ENCODE data around the gene HTR3C. TPM values are rescaled to one million over a fixed set of nuclear protein-coding genes. Genes with fewer than 3 reads are reported as not detected.
A peak's percentile ranks its signal among the peaks of the same experiment; 100 is the strongest.
"Not testable (repeated sequence)": the region's sequence is repeated elsewhere in the genome, so short reads cannot be mapped to it uniquely, and the experiment has no call there.

Gene HTR3C
- total RNA-seq, 1 donor from 2014 or later: not detected

DNA sequence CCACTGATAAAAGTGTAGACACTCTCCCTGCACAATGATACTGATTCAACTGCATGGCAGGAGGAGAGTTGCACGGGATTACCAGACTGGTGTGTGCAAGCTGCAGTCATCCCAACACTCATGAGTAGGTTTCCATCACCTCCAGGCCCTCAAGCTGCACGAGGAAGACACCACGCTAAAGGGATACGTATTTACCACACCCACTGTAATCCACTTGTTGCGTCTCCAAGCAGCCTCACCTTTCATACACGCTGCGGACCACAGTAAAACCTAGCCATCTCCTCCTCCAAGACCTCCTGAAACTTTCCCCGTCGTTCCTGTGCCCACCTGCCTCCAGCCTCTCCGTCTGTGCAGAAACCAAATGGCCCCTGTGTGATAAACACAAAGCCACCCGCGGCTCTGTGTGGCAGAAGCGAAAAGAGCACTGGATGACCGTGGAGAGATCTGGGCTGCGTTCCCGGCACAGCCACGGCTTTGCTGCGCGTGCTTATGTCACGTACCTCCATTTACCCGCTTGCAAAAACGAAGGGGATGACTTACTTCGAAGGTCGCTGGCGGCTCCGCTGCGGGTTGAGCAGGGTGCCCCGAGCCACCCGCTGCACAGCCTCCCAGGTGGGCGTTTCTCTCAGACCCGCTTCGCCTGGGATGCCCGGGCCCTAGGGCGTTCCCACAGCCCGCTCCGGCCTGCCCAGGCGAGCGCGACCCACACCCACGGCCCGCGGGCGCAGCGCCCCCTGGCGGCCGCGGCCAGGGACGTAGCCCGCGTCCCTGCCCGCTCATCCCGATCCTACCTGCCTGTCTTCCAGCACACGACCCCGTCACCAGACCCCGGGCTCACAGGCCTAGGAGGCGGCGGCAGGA, 35.8 kb upstream of the HTR3C start:
- Mint-ChIP-seq H3K36me3 (ENCODE audit: unreplicated experiment) (peaks cover 9% of the 10 kb centered on the region), H3K9me3 (ENCODE audit: unreplicated experiment) (no peaks in the 10 kb centered on the region), H3K4me3 (ENCODE audit: unreplicated experiment) (peak overlapping the region; percentile 99), H3K27me3 (ENCODE audit: unreplicated experiment) (peaks cover 10% of the 10 kb centered on the region), H3K27ac (ENCODE audit: unreplicated experiment) (peak overlapping the region; percentile 89), H3K4me1 (ENCODE audit: unreplicated experiment) (peaks cover 29% of the 10 kb centered on the region)
- TF ChIP-seq, protein P1, sequence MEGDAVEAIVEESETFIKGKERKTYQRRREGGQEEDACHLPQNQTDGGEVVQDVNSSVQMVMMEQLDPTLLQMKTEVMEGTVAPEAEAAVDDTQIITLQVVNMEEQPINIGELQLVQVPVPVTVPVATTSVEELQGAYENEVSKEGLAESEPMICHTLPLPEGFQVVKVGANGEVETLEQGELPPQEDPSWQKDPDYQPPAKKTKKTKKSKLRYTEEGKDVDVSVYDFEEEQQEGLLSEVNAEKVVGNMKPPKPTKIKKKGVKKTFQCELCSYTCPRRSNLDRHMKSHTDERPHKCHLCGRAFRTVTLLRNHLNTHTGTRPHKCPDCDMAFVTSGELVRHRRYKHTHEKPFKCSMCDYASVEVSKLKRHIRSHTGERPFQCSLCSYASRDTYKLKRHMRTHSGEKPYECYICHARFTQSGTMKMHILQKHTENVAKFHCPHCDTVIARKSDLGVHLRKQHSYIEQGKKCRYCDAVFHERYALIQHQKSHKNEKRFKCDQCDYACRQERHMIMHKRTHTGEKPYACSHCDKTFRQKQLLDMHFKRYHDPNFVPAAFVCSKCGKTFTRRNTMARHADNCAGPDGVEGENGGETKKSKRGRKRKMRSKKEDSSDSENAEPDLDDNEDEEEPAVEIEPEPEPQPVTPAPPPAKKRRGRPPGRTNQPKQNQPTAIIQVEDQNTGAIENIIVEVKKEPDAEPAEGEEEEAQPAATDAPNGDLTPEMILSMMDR (IDR thresholded peaks at IDR 0.05): peak; percentile 98
- peak; percentile 89 for DNase-seq (ENCODE audit: extremely low spot score, unreplicated experiment)

DNA sequence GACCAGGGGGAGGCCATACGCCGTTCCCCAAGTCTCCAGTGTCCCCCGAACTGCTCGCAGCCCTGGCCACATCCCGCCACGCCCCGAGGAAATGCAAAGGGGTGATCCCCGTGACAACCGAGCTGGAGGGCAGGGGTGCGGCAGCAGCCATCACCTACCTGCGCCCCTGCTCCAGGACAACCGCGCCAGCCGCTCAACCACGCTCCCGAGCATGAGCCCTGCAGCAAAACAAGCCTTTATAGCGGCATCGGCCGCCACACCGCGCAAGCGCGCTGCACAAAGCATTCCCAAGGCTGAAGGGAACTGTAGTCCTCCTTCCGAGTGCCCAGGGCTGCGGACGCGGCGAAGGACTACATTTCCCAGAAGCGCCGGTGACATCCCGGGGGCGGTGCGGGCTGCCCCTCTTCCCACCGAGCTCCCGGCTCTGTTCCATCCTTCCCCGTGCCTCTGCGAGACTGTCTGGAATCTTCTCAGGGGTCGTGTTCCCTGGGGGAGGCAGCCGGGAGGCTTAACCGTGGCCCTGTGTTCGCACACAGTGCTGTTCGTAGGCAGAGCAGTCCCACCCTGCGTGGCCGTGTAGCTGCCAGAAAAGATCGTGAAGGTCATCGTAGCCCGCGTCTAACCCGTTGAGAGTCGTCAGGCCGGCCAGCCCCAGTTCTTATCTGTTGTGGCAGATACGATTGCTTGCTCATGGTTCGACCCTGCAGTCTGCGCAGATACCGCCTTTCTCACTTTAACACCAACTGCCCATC, 35.0 kb upstream of the HTR3C start, which contains the start of gene ABCC5:
Gene ABCC5, minus strand, starts transcription at position 213 of the 752 bp plus-strand sequence. CDS start 3,492 bp downstream, outside the sequence.
- DNase-seq (ENCODE audit: extremely low spot score, unreplicated experiment): peak; percentile 96
- Mint-ChIP-seq H3K4me3 (ENCODE audit: unreplicated experiment) (peak within 1 kb of the TSS; percentile 99), H3K27ac (ENCODE audit: unreplicated experiment) (peak within 1 kb of the TSS; percentile 89), H3K27me3 (ENCODE audit: unreplicated experiment) (peaks cover 10% of the 10 kb centered on the region), H3K9me3 (ENCODE audit: unreplicated experiment) (no peaks in the 10 kb centered on the region), H3K36me3 (ENCODE audit: unreplicated experiment) (peaks cover 5% of the 10 kb centered on the region), H3K4me1 (ENCODE audit: unreplicated experiment) (peaks cover 29% of the 10 kb centered on the region)
- TF ChIP-seq, protein P1 (IDR thresholded peaks at IDR 0.05): peak; percentile 35

DNA sequence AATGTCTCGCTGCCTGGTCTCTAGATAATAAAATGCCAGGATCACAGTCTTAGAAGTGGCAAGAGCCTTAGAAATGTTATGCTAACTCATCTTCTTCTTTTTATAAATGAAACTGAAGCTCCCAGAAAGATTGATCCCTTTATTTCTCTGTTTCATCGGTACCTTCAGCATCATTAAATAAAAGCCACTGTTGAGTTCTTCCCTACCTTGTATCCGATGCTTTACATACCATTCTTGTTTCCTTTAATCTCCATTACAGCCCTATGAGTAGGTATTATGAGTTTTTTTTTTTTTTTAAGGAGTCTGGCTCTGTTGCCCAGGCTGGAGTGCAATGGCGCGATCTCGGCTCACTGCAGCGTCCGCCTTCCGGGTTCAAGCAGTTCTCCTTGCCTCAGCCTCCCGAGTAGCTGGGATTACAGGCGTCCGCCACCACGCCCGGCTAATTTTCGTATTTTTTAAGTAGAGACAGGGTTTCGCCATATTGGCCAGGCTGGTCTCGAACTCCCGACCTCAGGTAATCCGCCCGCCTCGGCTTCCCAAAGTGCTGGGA, 34.3 kb upstream of the HTR3C start:
- H3K4me3 Mint-ChIP-seq (ENCODE audit: unreplicated experiment): peak overlapping the region; percentile 99
- H3K27me3 Mint-ChIP-seq (ENCODE audit: unreplicated experiment): peaks cover 14% of the 10 kb centered on the region
- H3K9me3 Mint-ChIP-seq (ENCODE audit: unreplicated experiment): no peaks in the 10 kb centered on the region
- peaks cover 4% of the 10 kb centered on the region for H3K36me3 Mint-ChIP-seq (ENCODE audit: unreplicated experiment)
- TF ChIP-seq, protein P1 (IDR thresholded peaks at IDR 0.05): no peak
- H3K27ac Mint-ChIP-seq (ENCODE audit: unreplicated experiment): peak overlapping the region; percentile 89
- no peak for DNase-seq (ENCODE audit: extremely low spot score, unreplicated experiment)
- H3K4me1 Mint-ChIP-seq (ENCODE audit: unreplicated experiment): peaks cover 29% of the 10 kb centered on the region

DNA sequence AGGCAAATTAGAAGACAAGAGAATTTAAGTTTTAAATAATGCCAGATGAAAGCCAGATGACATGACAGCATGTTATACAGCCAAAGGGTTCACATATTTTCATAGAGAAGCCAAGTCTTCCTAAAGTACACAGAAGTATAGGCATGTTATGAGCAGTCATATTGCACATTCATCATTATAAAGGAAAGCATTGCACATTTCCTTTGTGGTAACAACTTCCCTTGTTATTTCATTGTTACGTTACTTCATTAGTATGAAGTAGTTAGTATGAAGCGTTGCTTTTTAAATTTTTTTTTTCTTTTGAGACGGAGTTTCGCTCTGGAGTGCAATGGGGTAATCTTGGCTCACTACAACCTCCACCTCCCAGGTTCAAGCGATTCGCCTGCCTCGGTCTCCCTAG, 30.5 kb upstream of the HTR3C start:
- TF ChIP-seq, protein P1 (IDR thresholded peaks at IDR 0.05): no peak
- H3K36me3 Mint-ChIP-seq (ENCODE audit: unreplicated experiment): no peaks in the 10 kb centered on the region
- no peaks in the 10 kb centered on the region for H3K9me3 Mint-ChIP-seq (ENCODE audit: unreplicated experiment)
- no peak overlapping the region for H3K27ac Mint-ChIP-seq (ENCODE audit: unreplicated experiment)
- peaks cover 6% of the 10 kb centered on the region for H3K4me1 Mint-ChIP-seq (ENCODE audit: unreplicated experiment)
- DNase-seq (ENCODE audit: extremely low spot score, unreplicated experiment): no peak
- peaks cover 30% of the 10 kb centered on the region for H3K27me3 Mint-ChIP-seq (ENCODE audit: unreplicated experiment)
- no peak overlapping the region for H3K4me3 Mint-ChIP-seq (ENCODE audit: unreplicated experiment)

DNA sequence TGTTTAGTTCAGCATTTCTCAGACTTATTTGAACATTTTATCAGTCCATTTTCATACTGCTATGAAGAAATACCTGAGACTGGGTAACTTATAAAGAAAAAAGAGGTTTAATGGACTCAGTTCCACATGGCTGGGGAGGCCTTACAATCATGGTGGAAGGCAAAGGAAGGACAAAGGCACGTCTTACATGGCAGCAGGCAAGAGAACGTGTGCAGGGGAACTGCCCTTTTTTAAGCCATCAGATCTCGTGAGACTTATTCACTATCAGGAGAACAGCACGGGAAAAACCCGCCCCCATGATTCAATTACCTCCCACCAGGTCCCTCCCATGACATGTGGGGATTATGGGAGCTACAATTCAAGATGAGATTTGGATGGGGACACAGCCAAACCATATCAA, 27.6 kb upstream of the HTR3C start:
- H3K4me3 Mint-ChIP-seq (ENCODE audit: unreplicated experiment); DNase-seq (ENCODE audit: extremely low spot score, unreplicated experiment): not testable (repeated sequence)

DNA sequence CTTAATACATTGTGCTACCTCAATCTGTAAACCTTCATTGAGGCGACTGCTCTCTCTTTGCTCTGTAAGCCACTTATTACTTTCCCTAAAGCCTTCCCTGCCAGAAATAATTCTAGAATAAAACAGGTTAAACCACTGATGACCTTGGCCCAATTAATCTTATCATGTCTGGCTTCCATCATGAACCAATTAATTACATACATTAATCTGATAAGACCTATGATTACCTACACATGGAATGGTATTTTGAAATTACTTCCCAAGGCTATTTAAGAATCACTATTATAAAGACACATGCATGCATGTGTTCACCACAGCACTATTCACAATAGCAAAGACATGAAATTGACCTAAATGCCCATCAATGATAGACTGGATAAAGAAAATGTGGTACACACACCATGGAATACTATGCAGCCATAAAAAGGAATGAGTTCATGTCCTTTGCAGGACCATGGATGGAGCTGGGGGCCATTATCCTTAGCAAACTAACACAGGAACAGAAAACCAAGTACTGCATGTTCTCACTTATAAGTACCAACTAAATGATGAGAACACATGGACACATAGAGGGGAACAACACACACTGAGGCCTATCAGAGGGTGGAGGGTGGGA, 24.5 kb upstream of the HTR3C start:
- not testable (repeated sequence) for H3K9me3 Mint-ChIP-seq (ENCODE audit: unreplicated experiment)

More for the DNA sequence above, 27.6 kb upstream of the HTR3C start:
- H3K4me1 Mint-ChIP-seq (ENCODE audit: unreplicated experiment); H3K36me3 Mint-ChIP-seq (ENCODE audit: unreplicated experiment); H3K27ac Mint-ChIP-seq (ENCODE audit: unreplicated experiment); H3K9me3 Mint-ChIP-seq (ENCODE audit: unreplicated experiment): not testable (repeated sequence)
- H3K27me3 Mint-ChIP-seq (ENCODE audit: unreplicated experiment): peaks cover 34% of the 10 kb centered on the region

More for the DNA sequence above, 24.5 kb upstream of the HTR3C start:
- DNase-seq (ENCODE audit: extremely low spot score, unreplicated experiment); H3K4me1 Mint-ChIP-seq (ENCODE audit: unreplicated experiment); H3K27ac Mint-ChIP-seq (ENCODE audit: unreplicated experiment); H3K36me3 Mint-ChIP-seq (ENCODE audit: unreplicated experiment); H3K4me3 Mint-ChIP-seq (ENCODE audit: unreplicated experiment): not testable (repeated sequence)
- peaks cover 36% of the 10 kb centered on the region for H3K27me3 Mint-ChIP-seq (ENCODE audit: unreplicated experiment)

Measured in osteocyte (in vitro differentiated cells).